IPS DF 19.7 (cell line): Measurements from ENCODE around the gene RPL23.

Experiments used
- DNase-seq: peaks from one replicate; pipeline ENCODE4 v3.0.0-alpha.2; 2013; ENCODE audit warnings: low read depth, low spot score

Gene RPL23

DNA sequence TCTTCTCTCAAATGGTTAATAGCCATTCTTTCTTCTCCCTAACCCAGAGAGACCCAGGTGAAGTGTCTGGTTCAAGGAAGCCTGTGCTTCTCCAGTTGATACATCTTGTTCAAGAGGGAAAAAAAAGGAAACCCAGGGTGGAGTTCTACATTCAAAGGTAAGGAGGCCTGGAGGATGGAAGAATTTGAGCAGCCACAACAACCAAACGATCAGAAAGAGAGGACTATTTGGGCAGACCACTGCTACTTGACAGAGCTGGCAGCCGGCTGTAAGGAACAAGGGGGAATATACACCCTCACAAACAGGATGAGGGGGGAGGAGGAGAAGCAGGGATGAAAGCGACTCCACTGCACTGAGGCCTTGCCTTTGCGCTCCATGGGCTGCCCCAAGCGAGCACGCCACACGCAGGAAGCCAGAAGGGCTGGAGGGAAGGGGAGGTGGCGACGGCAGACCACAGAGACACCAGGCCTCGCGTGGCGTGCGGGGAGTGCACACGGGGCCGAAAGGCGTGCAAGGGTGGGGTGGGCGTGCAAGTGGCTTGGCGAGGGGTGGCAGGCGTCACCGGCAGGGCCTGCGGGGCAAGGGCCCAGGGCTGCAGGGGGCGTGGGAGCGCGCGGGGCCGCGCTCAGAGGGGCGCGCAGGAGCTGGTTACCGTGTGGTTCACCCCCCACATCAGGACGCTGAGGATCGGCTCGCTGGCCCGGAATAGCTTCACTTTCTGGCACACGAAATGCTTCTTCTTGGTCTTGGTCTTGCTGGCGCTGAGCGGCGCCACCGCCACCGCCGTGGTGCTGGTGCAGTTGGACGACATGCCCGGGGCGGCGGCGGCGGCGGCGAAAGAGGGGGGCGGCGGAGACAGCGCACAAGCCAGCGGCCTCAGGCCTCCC lies 54.7 kb downstream of the RPL23 start:
- DNase-seq, result no peak
